Stimulated activated CD8-positive, alpha-beta memory T cell treated with anti-CD3 and anti-CD28 coated beads, Interleukin-4, amount 100 ng/mL, for 4 hours (primary cell): ENCODE measurements around the gene IL22RA1.

Source experiments
- DNase-seq, 2 donors: peaks; one replicate each; pipeline ENCODE4 v3.0.0-alpha.2; 2020; ENCODE audit warnings: low read depth in 2 of 2, low spot score in 1 of 2

Gene IL22RA1

DNA sequence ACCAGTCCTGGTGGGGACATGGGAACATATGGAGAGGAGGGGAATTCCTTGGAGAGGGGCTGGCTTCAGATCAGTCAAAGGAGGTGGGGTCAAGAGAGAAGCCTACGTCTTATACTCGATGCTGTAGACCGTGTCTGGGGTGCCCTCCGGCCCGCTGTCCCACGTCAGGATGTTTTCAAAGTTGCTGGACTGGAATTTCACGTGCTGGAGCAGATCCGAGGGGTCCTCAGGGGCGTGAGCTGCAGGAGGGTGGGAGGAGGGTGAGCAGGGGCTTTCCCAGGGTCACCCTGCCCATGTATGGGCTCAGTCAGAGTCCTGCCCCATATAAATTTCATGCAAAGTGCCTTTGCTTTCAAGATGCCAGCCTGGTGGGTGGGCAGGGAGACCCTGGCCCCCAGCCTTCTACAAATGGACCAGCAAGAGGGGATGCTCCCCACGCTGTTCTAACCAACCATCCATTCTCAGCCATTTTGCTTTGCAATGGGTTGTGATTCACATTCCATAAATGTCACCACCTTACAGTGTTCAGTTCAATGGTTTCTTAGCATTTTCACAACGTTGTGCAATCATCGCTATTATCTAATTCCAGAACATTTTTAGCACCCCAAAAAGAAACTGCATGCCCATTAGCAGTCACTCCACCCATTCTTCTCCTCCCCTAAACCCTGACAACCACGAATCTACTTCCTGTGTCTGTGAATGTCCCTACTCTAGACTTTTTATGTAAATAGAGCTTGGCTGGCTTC is 4.3 kb downstream of the IL22RA1 start:
- DNase-seq: no peak

DNA sequence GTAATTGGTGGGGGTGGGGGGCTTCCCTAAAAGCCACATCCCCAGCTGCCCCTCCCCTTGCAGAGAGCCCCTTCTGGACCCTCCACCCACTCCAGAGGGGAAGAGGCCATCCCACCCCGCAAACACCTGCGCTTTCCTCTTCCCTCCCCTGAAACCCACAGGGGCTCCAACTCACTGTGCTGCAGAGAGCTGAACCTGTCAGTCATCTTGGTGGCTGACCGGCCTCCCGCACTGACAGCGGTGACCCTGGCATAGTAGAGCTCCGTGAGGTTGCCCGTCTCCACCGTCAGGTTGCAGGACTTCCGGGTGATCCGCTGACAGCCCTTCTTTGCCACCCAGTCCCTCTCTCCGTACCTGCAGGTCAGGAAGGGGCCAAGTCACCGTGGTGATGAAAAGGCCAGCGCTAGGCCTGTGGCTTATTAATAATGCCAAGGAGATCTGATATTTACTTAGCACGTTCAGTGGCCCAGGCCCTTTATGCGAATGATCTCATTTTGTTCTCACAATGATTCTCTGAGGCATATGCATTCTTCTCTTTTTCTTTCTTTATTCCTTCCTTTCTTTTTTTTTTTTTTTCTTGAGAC is 5.9 kb downstream of the IL22RA1 start:
- no peak for DNase-seq

GRCh38 chr1:24134376-24134775 is 8.6 kb downstream of the IL22RA1 start:
- DNase-seq: no peak

GRCh38 chr1:24133819-24134218 is 9.1 kb downstream of the IL22RA1 start:
- no peak for DNase-seq

DNA sequence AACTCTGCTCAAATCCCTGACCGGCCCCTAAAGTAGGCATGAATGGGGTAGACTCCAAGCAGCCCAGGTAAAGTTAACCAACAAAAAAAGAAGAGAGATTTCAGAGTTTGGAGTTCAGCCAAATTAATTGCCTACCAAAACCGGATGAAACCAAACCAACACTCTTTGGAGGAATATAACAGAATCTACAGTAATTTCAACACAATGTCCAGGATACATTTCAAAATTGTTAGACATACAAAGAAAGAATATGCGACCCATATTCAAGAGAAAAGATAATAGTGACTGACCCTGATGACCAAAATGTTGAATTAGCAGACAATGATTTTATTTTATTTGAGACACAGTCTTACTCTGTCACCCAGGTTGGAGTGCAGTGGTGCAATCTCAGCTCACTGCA is 12.6 kb downstream of the IL22RA1 start:
- DNase-seq: no peak

DNA sequence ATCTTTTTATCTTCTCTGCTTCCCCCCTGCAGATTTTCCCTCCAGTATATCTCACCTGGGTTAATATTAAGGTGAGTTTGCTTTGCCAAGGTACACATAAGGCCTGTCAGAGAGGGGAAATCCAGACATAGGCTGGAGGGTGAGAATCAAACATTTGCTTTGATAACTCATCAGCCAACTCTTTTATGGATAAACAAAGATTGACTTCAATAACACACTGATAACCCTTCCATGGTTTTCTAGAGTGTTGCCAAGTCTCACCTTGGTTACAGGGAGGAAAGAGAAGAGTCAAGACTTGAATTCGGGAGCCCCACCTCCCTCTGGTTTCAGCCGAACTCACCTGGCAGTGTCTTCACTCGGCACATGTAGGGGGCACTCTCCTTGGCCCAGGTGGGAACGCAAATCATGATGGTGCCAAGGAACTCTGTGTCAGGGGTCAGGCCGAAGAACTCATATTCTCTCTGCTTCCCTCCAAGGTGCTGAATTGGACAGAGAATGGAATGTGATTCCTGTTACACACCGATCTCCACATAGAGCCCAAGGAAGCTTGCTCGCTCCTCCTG is 15.1 kb downstream of the IL22RA1 start:
- no peak for DNase-seq

- DNase-seq: no peak
These were observed 15.7 kb downstream of the IL22RA1 start for GRCh38 chr1:24127134-24127800.

DNA sequence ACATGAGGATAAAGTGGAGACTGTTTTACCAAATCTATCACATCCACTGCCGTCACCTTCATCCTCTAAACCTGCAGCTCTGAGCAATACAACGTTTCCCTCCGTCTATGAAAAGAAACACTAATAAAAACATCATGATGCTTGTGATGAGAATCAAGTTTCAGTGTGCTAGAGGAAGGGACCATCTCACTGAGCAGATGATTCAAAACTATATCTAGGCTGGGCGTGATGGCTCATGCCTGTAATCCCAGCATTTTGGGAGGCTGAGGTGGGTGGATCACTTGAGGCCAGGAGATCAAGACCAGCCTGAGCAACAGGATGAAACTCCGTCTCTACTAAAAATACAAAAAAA is 16.3 kb downstream of the IL22RA1 start:
- no peak for DNase-seq

- DNase-seq: no peak
These were observed 16.8 kb downstream of the IL22RA1 start for GRCh38 chr1:24126018-24126671.

DNA sequence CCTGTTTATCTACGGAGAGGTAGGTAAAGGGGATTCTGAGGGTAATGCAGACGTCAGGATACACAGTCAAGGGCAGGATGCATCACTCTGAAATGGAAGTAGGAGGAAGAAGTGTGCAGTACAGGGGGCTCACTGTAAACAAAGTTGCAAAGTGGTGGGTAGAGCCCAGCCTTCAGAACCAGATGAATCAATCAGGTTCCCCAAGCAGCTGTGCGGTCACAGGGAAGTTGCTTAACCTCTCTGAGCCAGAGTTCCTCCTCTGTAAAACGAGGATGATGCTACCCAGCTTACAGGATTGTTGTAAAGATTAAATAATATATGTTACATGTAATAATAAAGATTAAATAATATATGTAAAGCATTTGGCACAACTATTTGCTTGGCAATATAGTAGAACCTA is 17.5 kb downstream of the IL22RA1 start:
- DNase-seq: no peak

DNA sequence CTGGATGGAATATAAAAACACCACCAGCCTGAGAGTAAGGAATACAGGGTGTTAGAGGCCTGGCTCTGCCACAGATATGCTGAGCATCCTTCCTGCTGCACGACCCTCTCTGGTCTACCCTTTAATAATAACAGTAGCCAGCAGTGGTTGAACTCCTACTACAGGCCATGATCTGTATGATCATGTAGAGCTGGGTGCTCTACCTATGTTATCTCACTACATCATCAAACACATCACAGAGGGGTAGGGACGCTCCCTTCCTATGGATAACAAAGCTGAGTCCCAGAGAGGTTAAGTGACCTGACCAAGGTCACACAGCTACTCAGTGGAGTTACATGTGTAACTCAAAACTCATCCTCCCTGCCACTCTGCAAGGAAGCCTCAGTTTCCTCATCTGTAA is 18.0 kb downstream of the IL22RA1 start:
- no peak for DNase-seq

DNA sequence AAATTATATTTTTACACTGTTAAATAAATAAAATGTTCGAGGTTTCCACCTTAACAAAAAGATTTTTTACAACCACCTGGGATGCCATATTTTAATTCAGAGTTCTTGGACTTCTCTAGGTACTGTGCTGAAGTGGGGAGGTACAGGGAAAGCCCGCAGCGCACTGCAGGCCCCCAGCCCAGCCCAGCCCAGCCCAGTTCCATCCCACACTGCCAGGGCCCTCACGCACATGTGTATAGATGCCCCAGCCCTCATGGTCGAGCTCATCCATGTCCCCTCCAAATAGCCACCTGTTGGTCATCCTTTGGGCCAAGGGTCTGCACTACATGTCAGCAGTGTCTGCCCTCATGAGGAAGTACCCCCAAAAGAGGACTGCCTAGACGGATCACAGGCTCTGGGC is 19.3 kb downstream of the IL22RA1 start:
- DNase-seq: no peak

GRCh38 chr1:24122776-24123175 is 20.2 kb downstream of the IL22RA1 start:
- DNase-seq: no peak

DNA sequence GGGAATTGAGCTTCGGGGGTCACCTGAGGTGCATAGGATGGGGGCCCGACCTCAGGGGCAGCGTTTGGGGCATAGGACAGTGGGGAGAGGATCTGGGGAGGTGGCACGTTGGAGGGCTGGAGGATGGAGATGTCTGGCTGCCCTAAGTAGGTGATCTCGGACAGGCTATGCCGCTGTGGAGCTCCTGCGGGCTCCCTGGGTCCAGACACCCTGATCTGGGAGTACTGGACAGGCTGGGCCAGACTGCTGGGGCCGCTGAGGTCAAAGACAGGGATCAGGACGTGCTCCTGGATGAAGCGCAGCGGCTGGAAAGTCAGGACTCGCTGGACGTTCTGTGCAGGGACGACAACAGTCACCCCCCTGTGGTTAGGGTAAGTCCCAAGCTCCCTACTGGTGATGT is 21.5 kb downstream of the IL22RA1 start:
- no peak for DNase-seq

DNA sequence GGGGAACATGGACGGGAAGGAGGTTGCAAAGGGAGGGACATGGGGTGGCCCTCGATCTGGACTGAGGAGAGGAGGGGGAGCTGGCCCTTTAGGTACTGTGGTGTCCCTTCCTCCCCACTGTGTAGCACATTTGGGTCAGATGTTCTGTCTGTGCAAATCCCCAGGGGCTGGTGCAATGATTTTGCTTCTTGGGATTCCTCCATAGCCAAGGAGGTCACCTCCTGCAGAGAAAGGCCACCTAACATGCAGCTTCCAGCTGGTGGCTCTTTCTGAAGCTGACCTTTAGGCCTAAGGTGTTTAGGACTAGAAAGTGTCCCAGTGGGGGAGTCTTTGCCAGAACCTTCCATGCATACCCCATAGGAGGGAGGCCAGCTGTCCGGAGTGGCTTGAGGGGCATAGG is 22.0 kb downstream of the IL22RA1 start:
- DNase-seq: no peak

DNA sequence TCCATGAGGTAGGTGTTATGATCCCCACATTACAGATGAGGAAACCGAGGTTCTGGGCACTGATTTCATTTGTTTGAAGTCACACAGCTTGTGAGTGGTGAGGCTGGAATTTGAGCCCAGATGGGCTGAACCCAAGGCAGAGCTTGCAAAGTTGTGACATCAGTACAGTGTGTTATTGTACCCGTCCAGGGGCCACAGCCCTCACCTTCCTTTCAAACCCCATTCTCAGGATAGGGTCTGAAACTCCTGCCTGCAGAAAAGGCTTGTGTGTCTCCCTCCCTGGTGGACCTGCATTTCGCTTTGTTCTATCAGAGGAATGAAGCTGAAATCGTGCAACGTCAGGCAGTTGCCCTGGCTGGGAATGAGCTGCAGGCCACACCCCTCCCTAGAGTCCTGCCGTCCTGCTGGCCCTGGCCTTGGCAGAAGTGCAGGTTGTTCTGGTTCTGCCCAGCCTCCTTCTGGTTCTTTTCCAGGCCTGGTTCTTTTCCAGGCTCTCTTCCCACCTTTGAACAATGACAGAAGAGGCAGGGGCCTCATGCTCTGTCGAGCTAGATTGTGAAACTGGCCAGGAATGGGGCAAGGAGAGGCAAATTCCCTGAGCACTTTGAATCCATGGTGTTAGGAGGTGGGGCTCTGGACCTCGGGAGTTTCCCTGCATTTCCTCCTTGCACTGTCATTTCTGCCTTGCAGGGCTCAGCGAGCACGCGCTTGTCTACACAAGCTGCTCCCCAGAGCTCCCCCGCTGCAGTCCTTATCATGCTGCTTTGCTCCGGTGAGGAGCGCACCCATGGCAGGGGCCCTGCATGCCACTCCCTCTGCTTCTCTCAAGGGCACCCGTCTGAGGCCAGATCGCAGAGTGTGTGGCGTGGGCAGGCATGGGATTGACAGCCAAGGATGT is 22.8 kb downstream of the IL22RA1 start:
- DNase-seq: no peak

DNA sequence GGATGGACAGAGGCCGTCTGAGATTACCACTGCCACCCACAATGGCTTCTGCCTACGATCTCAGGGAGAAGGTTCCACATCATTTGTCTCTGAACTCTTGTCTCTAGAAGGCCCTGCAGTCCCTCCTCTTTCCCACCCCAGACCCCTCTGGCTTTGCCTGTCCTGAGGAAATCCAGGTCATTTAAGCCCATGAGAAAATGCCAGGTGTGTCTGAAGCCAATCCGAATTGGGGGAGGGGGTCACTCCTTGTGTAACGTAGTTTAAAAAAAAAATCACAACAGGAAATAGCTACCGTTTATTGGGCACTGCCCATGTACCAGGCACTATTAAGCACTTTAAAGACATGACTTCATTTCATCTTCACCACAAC is 23.5 kb downstream of the IL22RA1 start:
- DNase-seq: no peak

GRCh38 chr1:24118410-24119242 is 24.3 kb downstream of the IL22RA1 start:
- DNase-seq: no peak

DNA sequence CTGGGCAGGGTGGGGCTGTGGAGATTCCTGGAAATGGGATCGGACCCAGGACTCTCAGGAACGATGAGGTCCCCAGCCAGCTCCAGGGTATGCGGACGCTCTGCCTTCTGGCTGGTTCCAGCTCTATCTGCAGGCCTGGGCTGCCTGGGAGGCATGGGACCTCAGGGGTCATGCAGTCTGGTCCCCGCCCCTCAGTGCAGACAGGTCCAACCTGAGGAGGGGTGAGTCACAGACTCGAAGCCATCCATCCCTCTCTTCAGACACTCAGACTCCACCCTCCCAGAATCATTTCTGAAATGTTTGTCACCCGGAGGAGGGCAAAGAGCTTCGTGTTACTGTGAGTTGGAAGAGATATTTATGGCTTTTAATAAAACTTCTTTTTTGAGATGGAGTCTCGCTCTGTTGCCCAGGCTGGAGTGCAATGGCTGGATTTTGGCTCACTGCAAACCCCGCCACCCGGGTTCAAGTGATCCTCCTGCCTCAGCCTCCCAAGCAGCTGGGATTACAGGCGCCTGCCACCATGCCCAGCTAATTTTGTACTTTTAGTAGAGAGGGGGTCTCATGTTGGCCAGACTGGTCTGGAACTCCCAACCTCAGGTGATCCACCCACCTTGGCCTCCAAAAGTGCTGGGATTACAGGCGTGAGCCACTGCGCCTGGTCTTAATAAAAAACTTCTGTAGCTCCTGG is 25.1 kb downstream of the IL22RA1 start:
- no peak for DNase-seq
